Measurements from ENCODE around the gene SULT4A1.
A peak's percentile ranks its signal among the peaks of the same experiment; 100 is the strongest.

SULT4A1 gene

GRCh38 chr22:43878831-43879550 is 16.7 kb upstream of the SULT4A1 start:
- TF ChIP-seq FOXP2 (optimal IDR thresholded peaks at IDR 0.05; ENCODE audit: borderline replicate concordance, extremely low read depth, extremely low read length, insufficient read depth) = no peak

DNA sequence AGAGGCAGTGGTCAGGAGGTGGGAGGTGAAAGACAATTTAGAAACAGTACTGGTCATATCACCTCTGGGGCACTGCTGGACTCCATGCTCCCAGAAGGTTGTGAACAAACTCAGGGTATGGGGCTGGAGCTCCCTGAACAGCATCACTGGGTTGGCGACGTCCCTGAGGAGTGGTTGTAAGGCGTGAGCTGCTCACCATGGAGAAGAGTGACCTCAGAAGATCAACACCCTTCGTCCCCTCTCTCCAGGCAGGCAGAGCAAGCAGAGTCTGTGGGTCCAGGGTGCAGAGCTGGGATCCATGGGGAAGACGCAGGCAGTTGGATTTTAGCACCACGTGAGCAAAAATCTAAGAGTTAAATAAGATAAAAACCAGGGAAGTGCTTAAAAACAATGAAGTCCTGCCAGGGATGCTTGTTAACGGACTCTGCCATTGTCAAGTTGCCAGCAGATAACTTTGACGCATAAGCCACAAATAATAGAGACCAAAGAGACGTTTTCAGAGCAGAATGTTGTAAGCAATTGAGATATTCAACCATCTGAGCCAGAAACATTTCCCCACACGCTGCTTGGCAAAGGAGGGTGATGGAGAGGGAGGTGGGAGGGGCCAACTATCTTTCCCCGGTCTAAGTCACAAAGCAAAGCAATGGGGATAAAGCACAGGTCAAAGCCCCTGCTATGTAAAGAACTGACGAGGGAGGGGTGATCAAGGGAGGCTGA is 15.9 kb upstream of the SULT4A1 start:
- TF ChIP-seq FOXP2 (optimal IDR thresholded peaks at IDR 0.05; ENCODE audit: borderline replicate concordance, extremely low read depth, extremely low read length, insufficient read depth) (no peak), SIN3A (IDR thresholded peaks at IDR 0.05; ENCODE audit: borderline replicate concordance, insufficient read depth, low read length) (no peak), POLR2AphosphoS5 (IDR thresholded peaks at IDR 0.05; ENCODE audit: low read depth, low read length) (no peak), TAF1 (IDR thresholded peaks at IDR 0.05; ENCODE audit: borderline replicate concordance, insufficient read depth, low read length) (no peak), REST (IDR thresholded peaks at IDR 0.05; ENCODE audit: insufficient read depth in 1 of 2, low read depth in 2 of 2, low read length in 2 of 2) (no peak)

- TF ChIP-seq POLR2AphosphoS5 (IDR thresholded peaks at IDR 0.05; ENCODE audit: low read depth, low read length) (no peak), REST (IDR thresholded peaks at IDR 0.05; ENCODE audit: insufficient read depth in 1 of 2, low read depth in 2 of 2, low read length in 2 of 2) (no peak), TAF1 (IDR thresholded peaks at IDR 0.05; ENCODE audit: borderline replicate concordance, insufficient read depth, low read length) (no peak), FOXP2 (optimal IDR thresholded peaks at IDR 0.05; ENCODE audit: borderline replicate concordance, extremely low read depth, extremely low read length, insufficient read depth) (no peak), SIN3A (IDR thresholded peaks at IDR 0.05; ENCODE audit: borderline replicate concordance, insufficient read depth, low read length) (no peak)
These were observed 14.7 kb upstream of the SULT4A1 start for GRCh38 chr22:43876866-43877509.

DNA sequence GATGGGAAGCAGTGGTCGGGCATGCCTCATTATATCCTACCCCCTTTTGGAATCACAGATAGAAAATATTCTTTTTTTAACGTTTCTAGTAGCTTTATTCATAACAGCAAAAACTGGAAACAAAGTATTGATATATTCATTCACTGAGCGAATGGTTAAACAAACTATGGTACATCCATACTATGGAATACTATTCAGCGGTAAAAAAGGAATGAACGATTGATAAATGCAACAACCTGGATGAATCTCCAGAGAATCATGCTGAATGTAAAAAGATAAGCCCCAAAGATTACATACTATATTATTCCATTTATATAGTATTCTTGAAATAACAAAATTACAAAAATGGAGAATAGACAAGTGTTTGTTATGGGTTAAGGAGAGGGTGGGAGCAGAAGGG is 7.5 kb upstream of the SULT4A1 start:
- no peak for TF ChIP-seq SIN3A (IDR thresholded peaks at IDR 0.05; ENCODE audit: borderline replicate concordance, insufficient read depth, low read length)
- TF ChIP-seq POLR2AphosphoS5 (IDR thresholded peaks at IDR 0.05; ENCODE audit: low read depth, low read length) = no peak
- TF ChIP-seq TAF1 (IDR thresholded peaks at IDR 0.05; ENCODE audit: borderline replicate concordance, insufficient read depth, low read length) = no peak
- TF ChIP-seq FOXP2 (optimal IDR thresholded peaks at IDR 0.05; ENCODE audit: borderline replicate concordance, extremely low read depth, extremely low read length, insufficient read depth) = no peak
- TF ChIP-seq REST (IDR thresholded peaks at IDR 0.05; ENCODE audit: insufficient read depth in 1 of 2, low read depth in 2 of 2, low read length in 2 of 2) = no peak

DNA sequence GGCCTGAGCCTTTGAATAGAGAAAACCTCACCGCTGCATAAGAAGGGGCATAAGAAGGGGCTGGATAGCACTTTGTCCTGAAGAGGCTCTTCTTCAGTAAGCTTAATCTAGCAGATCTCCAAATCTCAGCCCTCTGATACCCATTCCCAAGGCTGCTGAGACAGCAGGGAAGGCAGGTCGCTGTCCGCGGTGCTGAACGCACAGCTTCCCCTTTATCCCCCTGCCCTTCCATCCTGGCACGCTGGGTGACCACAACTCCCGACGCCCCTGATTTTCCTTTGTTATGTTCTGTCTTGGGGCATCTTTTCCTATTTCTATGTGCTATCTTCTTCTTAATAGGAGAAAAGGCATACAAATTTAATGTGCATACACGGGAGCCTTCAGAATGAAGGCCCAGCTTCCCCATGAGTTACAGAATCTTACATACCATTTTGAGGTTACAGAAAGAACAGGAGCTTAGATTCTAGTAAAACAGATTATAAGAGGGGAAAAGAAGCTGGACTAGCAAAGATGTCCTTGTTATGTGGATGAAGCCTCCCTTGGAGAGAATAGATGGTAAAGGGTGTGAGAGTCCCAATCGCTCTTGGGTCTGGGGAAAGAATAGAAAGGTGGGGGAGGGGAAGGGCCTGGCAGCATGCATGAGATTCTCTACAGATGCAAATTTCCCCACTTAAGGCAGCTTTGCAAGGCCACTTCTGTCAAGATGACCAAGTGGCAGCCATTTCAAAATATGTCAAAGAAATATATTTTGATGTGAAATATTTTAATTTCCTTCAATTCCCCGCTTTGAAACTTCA is 5.7 kb upstream of the SULT4A1 start:
- TF ChIP-seq FOXP2 (optimal IDR thresholded peaks at IDR 0.05; ENCODE audit: borderline replicate concordance, extremely low read depth, extremely low read length, insufficient read depth) (no peak), TAF1 (IDR thresholded peaks at IDR 0.05; ENCODE audit: borderline replicate concordance, insufficient read depth, low read length) (no peak), REST (IDR thresholded peaks at IDR 0.05; ENCODE audit: insufficient read depth in 1 of 2, low read depth in 2 of 2, low read length in 2 of 2) (peak; percentile 99 to 100), POLR2AphosphoS5 (IDR thresholded peaks at IDR 0.05; ENCODE audit: low read depth, low read length) (no peak), SIN3A (IDR thresholded peaks at IDR 0.05; ENCODE audit: borderline replicate concordance, insufficient read depth, low read length) (no peak; the same call in 1 of the 2 replicates)

Data from PFSK-1 (cell line).